ENCODE results near the gene SYP.

SYP gene

DNA sequence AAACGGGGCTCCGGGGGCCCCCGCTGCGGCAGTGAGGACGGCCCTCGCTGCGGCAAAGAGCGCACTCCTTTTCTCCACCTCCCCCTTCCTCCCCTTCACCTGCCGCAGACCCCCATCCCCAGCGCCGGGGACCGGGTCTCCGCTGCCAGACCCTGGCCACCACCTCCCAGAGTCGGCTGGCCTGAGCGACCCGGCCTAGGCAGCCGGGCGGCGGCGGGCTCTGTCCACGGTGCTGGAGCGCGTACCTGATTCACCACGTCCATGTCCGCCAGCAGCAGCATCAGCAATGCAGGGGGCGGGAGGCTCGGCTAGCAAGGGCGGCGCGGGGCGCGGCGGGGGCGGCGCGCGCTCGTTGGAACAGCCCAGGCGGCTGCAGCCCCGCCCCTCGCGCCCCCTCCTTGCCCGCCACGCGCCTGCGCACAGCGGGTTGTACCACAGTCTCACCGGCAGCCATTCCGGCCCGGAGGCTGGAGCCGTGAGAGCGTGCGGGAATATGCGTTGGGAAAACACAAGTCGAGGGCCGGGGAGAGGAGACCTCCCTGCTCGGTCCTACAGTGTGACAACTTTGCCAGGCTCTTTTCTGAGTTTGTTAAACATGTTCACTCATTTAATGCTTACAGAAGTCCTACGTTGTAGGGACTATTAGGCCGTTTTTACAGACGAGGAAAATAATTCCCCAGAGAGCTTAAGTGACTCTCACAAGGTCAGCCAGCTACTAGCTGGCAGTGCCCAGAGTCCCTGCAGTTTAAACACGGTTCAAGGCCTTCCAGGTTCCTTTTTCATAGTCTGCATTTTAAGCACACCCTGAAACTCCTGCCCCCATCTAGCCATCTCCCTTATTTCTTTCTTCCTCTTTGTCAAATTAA is at the start of gene SYP:
Gene SYP (minus strand): TSS at position 288 of the 866 bp plus-strand sequence. CDS start 7 bp downstream, at position 281.
- in situ Hi-C loops (cut with MboI; ENCODE audit: low sequenced_read_pairs): no loop called here

DNA sequence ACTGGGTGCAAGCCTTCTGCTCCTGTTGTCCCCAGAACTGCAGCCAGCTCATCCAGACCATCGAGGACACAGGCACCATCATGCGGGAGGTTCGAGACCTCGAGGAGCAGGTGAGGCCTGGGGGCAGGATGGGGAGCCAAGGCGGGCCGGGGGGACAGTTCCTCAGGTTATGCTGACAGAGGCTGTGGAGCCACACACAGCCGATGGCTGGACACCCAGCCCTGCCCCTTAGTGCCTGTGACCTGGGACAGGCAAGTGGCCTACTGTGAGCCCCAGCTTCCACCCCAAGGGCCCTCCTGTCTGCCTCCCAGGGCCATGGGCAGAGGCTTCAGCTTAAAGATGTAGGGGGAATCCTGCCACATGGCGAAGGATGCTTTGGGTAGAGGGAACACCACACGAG is 49.6 kb upstream of the SYP start:
- in situ Hi-C loops (cut with MboI; ENCODE audit: low sequenced_read_pairs): no loop called here

- in situ Hi-C loops (cut with MboI; ENCODE audit: low sequenced_read_pairs): no loop called here
Measured at GRCh38 chrX:49249071-49249470, 49.1 kb upstream of the SYP start.

DNA sequence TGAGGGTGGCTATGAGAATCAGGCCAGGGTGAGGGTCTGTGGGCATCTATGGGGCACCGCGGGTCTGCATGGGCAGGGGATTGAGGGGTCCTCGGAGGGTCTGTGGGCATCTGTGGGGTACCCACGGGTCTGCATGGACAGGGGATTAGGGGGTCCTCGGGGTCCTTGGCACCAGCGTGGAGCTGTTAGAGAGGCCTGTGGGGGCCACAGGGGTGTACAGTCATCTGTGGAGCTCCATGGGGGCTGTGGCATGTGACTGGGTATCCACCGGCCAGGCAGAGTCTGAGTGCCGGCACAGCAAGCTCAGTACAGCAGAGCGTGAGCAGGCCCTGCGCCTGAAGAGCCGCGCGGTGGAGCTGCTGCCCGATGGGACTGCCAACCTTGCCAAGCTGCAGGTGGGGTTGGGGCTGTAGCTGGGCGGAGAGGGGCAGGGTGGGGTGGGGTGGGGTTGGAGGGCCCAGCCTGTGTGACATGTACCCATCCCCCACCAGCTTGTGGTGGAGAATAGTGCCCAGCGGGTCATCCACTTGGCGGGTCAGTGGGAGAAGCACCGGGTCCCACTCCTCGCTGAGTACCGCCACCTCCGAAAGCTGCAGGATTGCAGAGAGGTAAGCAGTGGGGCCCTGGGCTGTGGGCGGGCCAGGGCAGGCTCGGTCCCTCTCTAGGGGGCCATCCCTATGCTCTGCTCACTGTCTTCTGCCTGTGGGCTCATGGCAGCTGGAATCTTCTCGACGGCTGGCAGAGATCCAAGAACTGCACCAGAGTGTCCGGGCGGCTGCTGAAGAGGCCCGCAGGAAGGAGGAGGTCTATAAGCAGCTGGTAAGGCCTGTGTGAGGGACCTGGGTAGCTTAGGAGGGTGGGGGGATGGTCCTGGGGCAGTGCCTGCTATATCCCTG is 48.2 kb upstream of the SYP start:
- in situ Hi-C loops (cut with MboI; ENCODE audit: low sequenced_read_pairs): no loop called here

GRCh38 chrX:49247346-49247745 is 47.4 kb upstream of the SYP start:
- in situ Hi-C loops (cut with MboI; ENCODE audit: low sequenced_read_pairs): no loop called here

DNA sequence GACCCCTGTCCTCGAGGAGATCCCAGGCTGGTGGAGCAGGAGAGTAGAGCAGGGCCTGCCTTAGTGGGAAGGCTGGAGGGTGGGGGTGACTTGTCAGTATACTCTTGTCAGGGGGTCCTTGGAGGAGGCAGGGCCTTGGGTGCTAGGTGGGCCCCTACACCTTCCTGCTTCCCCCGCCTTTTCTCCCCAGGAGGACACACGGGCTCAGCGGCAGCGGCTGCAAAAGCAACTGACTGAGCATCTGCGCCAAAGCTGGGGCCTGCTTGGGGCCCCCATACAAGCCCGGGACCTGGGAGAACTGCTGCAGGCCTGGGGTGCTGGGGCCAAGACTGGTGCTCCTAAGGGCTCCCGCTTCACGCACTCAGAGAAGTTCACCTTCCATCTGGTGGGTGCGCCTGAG is 46.5 kb upstream of the SYP start:
- in situ Hi-C loops (cut with MboI; ENCODE audit: low sequenced_read_pairs): no loop called here

DNA sequence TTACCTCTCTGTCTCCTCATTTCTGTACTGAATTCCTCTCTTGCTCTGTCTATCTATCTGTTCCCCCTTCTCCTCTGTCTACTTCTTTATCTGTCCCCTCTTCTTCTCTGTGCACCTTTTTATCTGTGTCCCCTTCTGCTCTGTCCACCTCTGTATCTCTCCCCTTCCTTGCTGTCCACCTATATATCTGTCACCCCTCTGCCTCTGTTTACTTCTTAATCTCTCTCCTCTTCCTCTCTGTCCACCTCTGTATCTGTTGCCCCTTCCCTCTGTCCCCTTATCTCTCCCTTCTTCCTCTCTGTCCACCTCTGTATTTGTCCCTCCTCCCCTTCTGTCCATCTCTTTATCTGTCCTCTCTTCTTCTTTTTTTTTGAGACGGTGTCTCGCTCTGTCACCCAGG is 44.2 kb upstream of the SYP start:
- in situ Hi-C loops (cut with MboI; ENCODE audit: low sequenced_read_pairs): no loop called here

- in situ Hi-C loops (cut with MboI; ENCODE audit: low sequenced_read_pairs): no loop called here
Measured at GRCh38 chrX:49243166-49243565, 43.2 kb upstream of the SYP start.

GRCh38 chrX:49242545-49243066 is 42.6 kb upstream of the SYP start:
- in situ Hi-C loops (cut with MboI; ENCODE audit: low sequenced_read_pairs): no loop called here

DNA sequence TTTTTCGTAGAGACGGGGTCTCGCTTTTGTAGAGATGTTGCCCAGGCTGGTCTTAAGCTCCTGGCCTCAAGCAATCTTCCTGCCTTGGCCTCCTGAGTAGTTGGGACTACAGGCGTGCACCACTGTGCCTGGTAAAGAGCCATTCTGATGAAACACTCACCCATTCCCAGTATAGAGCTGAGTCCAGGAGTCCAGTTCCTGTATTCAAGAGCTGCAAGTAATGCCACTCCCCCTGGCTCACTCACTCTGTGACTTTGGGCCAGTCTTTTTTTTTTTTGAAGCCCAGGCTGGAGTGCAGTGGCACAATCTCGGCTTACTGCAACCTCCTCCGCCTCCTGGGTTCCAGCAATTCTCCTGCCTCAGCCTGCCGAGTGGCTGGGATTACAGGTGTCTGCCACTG is 38.7 kb upstream of the SYP start:
- in situ Hi-C loops (cut with MboI; ENCODE audit: low sequenced_read_pairs): no loop called here

- in situ Hi-C loops (cut with MboI; ENCODE audit: low sequenced_read_pairs): no loop called here
Measured at GRCh38 chrX:49237060-49237459, 37.1 kb upstream of the SYP start.

DNA sequence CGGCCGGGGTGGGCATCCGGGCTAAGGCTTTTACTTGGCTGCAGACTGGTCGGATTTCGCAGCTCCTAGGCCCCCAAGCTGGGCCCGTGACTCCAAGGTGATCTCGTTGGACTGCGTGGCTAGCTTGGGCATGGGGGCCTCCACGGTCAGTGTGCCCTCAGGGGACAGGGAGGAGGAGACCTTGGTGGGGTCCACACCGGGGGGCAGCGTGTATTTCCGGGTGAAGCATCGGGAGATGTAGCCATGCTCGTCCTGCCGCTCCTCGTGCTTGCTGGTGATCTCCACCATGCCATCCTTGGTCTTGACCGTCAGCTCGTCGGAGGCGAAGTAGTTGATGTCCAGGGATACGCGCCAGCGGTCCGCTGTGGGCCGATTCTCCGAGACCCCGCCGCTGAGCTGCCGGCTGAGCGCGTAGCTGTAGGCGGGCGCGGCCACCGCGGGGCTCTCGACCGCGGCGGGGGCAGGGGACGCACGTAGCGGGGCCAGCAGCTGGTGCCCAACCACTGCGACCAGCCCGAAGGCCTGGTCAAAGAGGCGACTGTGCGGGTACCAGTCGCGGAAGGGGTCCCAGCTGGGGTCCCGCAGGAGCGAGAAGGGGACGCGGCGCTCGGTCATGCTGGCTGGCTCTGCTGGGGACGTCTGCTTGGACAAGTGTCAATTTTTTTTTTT is 34.0 kb upstream of the SYP start:
- in situ Hi-C loops (cut with MboI; ENCODE audit: low sequenced_read_pairs): no loop called here

DNA sequence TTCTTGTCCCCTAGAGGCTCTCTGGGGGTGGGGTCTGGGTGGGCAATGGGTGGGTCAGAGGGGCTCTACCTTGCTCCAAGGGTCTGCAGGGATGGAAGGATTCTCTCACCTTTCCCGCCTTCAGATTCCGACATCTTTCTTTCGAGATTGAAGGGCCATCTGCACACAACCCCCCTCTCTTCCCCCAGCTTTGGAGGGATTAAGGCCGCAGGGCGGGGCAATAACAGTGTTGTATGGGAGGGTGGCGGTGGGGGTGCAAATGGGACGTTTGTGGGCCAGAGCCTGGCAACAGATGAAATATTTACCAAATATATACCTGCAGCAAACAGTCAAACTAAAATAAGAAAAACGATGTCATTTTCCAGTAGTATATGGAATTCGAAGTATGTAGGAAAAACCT is 33.2 kb upstream of the SYP start, which contains the start of gene CACNA1F:
Gene CACNA1F (minus strand): TSS at position 165 of the 400 bp plus-strand sequence. CDS start 31 bp downstream, at position 134.
- in situ Hi-C loops (cut with MboI; ENCODE audit: low sequenced_read_pairs): no loop called here

GRCh38 chrX:49232525-49232924 is 32.5 kb upstream of the SYP start:
- in situ Hi-C loops (cut with MboI; ENCODE audit: low sequenced_read_pairs): no loop called here

DNA sequence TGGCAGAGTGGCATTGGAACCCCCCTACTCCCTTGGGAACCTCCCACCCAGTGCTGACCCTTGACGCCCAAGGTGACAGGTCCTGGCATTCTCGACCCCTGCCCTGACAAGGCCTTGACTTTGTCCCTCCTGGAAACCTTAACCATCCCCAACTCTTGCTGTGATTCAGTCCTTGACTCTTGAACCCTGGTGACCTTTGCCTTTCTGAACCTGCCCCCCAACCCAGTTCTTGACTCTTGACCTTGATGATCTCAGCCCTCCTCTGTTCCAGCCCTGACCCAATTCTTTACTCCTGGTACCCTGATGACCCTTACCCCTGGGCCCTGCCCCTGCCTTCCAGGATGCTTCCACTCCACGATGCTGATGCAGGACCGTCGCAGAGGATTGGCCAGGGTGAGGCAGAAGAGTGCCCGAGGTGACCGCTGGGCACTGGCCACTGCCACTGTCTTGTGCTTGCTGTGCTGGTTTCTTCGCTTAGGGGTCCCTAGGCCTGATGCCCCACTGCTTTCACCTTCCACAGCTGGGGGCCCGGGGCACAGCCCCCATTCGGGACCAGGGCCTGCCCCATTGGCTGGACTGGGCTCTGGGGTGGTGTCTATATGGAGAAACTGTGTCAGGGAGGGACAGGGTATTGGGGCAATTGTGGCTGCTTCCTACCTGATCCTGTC is 31.5 kb upstream of the SYP start:
- in situ Hi-C loops (cut with MboI; ENCODE audit: low sequenced_read_pairs): no loop called here

DNA sequence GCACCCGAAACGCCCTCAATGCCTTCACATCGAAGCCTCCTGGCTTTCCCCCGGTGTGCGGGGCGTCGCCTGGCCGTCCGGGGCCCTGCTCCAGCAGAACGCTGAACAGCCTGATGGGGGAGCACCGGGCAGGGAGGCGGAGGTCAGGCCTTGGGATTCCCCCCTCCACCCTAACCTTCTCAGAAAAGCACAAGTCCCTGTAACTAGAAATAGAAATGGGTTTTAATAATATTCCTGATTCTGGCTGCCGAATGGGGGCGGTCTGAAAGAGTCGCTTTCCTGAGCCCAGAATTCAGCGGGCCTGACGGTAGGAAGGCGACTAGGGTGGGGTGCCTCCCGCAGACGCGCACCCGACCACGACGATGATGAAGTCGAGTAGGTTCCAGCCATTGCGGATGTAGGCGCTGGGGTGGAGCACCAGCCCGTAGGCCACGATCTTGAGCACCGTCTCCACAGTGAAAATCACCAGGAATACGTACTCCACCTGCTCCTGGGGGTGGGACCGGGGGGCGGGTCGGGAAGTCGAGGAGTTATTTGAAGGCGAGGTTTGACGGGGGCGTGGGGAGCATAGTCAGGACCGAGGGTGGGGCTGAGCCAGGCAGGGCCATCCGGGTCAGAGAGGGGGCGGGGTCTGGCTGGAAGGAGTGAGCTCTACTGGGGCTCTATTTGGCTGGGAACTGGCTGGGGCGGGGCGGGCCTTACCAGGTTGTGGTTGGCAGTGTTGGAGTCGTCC is 30.7 kb upstream of the SYP start:
- in situ Hi-C loops (cut with MboI; ENCODE audit: low sequenced_read_pairs): no loop called here

- in situ Hi-C loops (cut with MboI; ENCODE audit: low sequenced_read_pairs): no loop called here
Measured at GRCh38 chrX:49228185-49228584, 28.2 kb upstream of the SYP start.

DNA sequence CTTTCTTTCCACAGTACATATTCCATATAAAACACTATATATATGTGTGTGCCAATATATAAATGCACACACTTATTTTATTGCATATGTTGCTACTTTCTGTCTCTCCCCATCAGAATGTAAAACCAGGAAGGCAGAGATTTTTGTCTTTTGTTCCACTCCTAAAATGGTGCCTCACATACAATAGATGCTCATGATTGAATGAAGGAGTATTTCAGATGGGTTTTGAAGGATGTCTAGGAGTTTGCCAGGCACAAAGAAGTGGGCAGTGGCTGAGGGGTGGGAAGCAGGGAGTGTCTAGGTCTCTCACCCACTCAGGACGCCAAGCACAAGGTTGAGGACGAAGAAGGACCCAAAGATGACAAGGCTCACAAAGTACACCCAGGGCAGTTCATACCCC is 27.7 kb upstream of the SYP start:
- in situ Hi-C loops (cut with MboI; ENCODE audit: low sequenced_read_pairs): no loop called here

DNA sequence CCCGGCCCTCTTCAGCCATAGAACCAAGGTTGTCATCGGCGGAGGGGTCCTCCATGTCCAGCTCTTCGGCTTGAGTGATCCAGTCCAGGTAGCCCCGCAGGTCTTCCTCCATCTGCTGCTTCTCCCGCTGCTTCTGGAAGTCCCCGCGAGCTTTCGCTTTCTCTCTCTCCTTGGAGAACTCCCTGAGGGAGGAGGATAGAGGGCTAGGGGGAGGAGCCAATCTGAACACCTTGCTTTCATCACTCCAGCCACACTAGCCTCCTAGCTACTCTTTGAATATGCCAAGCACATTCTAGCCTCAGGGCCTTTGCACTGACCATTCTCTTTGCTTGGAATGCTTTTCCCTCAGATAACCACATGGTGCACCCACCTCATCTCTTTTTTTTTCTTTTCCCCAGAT is 27.0 kb upstream of the SYP start:
- in situ Hi-C loops (cut with MboI; ENCODE audit: low sequenced_read_pairs): no loop called here

GRCh38 chrX:49225858-49226257 is 25.9 kb upstream of the SYP start:
- in situ Hi-C loops (cut with MboI; ENCODE audit: low sequenced_read_pairs): no loop called here

Data from HL-60/S4 (cell line).